Stimulated activated CD8-positive, alpha-beta memory T cell treated with anti-CD3 and anti-CD28 coated beads, Interleukin-15, amount 100 ng/mL, for 4 hours (primary cell): ENCODE results near the gene ENOX1.

Experiments
- DNase-seq, 2 donors: peaks; one replicate each; pipeline ENCODE4 v3.0.0-alpha.2; 2020; ENCODE audit warnings: low read depth in 2 of 2

ENOX1 gene

GRCh38 chr13:43257765-43258164 is 529.0 kb downstream of the ENOX1 start:
- DNase-seq, result no peak

DNA sequence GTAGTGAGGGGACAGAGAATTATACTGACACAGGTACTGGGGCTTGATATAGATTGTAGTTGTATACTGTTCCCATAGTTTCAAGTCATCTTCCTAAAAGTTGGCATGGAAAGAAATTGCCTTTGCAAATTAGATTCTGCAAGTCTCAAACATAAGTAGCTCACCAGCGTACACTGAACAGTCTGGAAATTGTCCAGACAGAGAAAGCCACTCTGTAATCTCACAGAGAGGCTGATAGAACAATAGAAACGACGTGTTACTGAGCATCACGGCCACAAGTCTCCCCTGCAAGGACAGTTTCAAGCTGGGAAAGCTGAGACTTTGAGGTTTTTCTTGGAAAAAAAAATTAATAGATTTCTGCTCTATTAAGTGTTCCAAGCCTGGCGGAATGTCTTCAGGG is 534.8 kb downstream of the ENOX1 start:
- DNase-seq, result no peak

DNA sequence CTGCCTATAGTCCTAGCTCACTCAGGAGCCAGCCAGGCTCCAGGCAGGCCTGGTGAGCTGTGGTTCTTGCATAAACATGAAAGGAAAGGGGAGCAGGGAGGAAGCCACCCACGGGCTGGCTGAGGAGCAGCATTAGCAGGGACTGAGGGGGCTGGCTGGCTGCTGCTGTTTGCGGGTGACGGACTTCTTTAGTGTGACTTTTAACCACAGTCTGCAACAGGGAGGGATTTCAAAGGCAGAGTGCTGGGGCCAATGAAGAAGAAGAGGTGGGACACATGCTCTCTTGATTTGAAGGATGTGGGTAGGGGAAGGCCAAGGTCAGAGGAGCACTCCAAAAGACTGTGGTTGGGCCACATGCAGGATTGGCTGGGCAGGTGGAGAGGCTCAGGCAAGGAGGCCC is 540.4 kb downstream of the ENOX1 start:
- no peak for DNase-seq

DNA sequence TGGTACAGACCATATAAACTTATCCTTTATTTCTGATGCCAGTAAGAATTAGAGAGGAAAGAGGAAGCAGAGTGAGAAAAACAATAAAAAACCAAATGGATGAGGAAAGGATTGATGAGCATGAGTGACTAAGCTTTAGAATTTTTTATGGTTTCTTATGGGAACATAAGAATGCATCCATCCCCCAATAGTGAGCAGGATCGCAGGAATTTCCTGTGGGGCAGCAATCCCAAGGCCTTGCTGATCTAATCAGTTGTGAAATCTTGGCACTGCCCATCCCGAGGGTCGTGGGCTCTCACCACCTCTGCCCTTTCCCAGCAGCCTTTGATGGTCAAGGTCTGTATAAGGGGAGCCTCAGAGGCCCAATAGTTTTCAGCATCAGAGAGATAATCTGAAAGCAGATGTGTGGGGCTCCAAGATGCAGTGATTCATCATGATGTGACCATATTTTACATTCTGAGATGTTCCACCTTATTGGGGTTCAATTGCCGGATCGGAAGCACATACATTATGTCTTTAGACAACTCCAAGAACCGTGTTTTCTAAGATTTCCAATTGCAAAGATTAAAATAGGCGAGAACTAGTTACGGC is 541.3 kb downstream of the ENOX1 start:
- no peak for DNase-seq

- no peak for DNase-seq
These were observed 542.3 kb downstream of the ENOX1 start for GRCh38 chr13:43244481-43244880.

- DNase-seq, result no peak
These were observed 543.1 kb downstream of the ENOX1 start for GRCh38 chr13:43243711-43244110.

DNA sequence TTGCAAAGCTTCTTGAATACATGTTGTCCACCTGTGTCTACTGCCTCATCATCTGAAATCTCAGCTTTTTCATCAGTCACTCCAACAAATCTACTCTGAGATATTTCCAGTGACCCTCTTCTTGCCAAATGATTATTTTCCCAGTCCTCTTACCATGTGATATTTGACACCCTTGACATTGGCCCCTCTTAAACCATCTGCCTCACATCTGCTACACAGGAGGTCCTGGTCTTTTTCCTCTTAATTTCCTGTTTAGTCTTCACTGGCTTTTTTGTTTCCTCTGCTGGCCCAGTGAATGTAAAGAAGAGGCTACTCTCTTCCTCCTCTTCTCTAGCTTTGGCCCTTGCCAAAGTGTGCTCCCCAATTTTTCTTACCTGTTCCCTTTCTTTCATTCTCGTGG is 544.7 kb downstream of the ENOX1 start:
- DNase-seq, result no peak

DNA sequence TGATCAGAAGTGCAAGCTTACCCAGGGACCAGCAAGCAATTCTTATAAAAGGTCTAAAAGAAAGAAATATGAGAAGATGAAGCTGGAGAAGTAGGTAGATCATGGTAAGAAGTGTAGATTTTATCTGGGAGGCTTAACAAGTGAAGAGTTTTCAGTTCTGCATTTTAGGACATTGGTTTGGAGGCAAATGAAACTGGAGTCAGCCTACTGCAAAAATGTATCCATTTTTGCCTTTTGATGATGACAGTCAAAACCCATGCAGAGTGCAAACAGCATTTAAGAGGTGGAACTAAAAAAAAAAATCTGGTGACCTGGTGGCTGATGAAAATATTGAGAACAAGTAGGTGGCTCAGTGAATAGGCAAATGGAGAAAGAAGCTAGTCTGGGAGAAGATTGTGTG is 546.5 kb downstream of the ENOX1 start:
- no peak for DNase-seq

DNA sequence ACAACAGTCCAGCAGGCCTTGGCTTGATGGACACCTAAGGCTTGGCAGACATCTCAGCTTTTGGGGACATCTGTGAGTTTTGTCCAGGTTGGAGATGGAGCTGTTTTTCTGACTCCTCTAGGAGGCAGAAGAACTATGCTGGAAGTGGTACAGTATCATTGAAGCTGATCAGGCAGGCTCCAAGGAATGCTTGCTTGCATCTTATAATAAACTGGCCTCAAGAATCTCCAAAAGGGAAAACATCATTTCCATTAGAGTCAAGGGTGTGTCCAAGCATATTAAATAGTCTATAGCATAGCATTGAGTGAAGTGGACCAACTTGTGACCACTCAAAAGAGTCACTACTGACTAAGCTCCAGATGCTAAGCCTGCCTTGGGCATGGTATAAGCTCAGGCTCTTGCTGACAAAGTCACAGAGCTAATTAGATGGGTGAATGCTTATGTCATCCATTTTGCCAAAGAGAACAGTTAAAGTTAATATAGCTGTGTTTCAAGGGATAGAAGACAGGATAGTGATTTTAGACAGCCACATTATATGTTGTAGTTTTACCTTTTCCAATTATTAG is 547.4 kb downstream of the ENOX1 start:
- DNase-seq, result no peak

GRCh38 chr13:43238341-43239083 is 548.3 kb downstream of the ENOX1 start:
- no peak for DNase-seq

GRCh38 chr13:43237616-43238015 is 549.2 kb downstream of the ENOX1 start:
- no peak for DNase-seq

- DNase-seq, result no peak
These were observed 551.7 kb downstream of the ENOX1 start for GRCh38 chr13:43235028-43235427.

DNA sequence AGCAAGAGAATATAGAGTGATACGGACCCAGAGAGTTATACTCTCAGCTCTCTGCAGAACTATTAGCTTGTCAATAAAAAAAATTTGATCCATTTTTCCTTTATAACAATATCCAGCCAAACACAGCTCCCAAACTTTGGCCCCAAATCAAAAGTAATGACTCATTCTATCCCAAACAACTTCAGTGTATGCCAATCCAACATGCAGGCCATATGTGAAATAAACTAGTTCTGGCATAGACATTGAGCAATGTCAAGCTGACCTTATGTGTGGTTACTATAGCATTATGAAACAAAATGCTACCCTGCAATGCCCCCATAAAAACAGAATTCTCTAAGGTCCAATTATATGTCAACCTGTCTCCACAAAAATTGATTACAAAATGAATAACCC is 553.9 kb downstream of the ENOX1 start:
- DNase-seq, result no peak

DNA sequence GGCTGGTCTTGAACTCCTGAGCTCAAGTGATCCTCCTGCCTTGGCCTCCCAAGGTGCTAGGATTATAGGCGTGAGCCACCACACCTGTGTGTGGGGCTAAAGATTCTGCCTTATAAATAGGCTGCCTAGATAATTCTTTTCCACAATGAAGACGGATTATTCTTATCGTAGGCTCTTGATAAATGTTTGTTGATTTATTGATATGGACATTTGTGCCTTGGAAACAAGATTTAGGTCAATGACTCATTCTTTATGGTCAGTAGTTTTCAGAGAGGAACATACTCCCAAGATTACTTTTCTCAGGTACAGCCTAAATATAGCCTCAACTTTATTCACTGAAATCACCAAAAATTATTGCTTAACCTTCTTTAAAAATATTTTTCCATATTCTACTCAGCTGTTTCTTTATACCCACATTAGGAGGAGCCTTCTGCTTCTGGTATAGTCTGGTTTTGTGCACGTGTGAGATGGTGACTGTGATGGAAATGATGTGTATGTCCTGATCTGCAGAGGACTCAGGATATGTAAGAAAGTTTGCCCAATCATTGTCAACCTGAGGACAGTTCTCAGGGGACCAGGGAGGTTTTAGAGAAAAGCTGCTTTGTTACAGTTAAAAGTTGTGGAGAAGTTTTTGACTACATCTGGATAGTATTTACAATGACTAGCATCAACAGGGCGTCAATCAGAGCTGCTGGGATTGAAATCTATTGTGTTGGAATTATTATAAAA is 554.5 kb downstream of the ENOX1 start:
- no peak for DNase-seq

DNA sequence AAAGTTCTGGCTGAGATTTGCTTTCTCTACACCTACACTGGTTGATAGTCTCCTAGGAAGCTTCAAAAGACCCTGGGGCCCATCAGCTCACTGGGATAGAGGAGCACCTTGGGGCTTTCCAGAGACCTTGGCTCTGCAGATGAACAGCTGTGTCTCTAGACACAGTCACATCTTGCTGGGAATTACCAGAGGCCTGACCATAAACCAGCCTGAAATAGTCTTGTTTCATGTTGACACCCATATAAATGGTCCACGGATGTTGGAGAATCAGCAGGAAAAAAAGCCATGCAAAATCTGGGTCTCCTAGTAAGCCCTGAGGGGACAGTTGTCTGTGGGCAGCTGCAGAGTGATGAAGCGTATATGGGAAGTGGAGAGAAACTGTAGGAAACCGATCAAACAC is 555.8 kb downstream of the ENOX1 start:
- no peak for DNase-seq

DNA sequence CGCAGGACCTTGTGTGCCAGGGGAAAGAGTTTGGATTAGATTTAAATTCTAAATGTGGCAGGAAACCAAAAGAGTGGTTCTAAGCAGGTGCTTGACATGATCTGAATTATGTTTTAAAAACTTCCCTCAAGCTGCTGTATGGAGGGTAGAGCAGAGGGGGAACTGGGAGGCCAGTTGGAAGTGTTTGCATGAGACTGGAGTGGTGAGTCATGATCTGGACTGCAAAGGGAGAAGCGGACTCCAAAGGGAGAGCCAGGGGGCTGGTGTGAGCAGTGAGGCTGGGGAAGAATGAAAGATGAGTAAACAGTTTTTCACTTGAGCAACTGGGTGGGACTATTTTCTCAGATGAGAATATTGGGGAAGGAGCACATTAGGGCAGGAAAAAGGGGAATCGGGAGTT is 557.3 kb downstream of the ENOX1 start:
- DNase-seq, result no peak

DNA sequence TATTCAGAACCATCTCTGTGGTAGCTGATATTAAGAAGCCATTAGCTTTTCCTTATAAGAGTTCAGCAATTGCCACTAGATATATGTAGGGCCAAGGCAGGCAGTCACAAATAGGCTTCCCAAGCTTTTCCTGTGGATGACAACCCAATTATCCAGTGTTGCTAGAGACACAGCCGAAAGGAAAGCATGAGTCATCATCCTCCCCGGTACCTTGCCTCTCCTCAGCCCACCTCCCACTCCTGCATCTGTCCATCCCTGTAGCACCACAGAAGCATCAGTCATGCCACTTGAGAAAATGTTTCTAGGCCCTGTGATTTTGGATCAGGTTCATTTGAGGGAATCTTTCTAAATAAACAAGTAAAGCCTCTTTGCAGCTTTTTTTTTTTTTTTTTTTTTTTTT is 559.1 kb downstream of the ENOX1 start:
- DNase-seq, result no peak

- DNase-seq, result no peak
These were observed 563.6 kb downstream of the ENOX1 start for GRCh38 chr13:43223216-43223615.

- DNase-seq, result no peak
These were observed 564.7 kb downstream of the ENOX1 start for GRCh38 chr13:43222086-43222485.

GRCh38 chr13:43221611-43222010 is 565.2 kb downstream of the ENOX1 start:
- no peak for DNase-seq

DNA sequence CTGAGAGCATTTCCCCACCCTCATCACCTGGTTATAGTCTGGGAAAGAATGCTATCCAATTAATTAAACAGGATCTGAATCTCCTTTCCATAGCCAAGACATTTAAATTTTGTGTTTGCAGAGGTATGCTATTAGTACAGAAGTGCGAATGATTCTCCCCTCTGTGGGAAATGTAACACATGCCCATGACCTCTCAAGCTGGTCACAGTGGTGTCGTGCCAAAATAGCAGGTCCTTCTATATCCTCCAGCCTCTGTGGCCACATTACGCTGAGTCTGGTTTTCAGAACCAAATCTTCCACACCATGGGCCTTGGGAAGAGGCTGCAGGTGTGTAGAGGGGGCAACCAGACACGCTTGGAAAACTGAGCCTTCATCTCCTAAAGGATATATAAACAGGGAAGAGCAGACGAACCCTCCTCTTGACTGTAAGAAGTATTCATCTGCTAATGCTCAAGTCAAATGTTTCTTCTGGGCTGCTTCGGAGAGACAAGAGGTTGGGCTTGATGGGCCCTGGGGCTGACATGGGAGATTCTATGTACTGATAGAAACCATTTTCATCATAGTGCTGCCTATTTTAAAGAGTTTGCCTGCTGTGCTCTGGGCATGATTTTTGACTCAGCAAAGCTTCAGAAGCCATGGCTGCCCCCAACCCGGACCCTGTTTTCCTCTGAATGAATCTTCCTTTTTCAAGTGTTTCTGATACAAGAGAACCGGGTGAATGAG is 565.7 kb downstream of the ENOX1 start:
- DNase-seq, result no peak

GRCh38 chr13:43214124-43214523 is 572.6 kb downstream of the ENOX1 start:
- DNase-seq, result no peak
